HG02678 (cell line): Measurements from ENCODE around the gene MID1.

Experiments
- ATAC-seq: cut with Tn5 transposase; IDR thresholded peaks from one replicate; pipeline ENCODE4 v1.9.1; 2021; ENCODE audit warnings: mild to moderate bottlenecking, moderate library complexity; ENCODE audit not compliant: unreplicated experiment

Gene MID1

DNA sequence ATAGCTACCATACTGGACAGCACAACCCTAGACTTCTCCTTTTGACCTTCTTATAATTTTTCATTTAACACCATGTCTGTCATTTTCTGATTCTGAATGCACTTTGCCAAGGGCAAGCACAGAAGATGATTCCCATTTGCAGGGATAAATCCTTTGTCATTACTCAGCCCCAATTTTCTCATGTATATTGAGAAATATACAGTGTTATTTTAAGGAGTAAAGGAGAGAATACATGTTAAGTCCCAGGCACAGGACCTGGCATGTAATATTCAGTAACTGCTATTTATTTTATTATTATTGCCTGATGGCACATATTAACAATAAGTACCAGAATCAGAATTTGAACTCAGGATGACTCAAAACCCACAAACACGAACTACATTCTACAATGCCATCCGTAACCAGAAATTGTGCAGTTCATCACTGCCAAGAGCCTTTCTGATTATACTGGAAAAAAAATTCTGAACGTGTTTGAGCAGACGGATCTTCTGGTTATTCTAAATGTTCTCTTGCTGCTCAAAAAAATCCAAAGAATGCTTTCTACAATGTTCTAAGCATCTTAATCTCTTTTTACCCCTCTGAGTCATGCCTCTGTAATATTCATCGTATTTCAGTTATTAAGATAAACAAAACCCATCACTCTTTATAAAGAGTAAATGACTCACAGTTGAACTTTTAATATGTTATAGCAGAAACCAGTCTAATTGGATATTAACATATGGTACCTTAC is 170.0 kb downstream of the MID1 start:
- ATAC-seq = no peak

GRCh38 chrX:10447564-10448214 is 172.7 kb downstream of the MID1 start:
- no peak for ATAC-seq

- no peak for ATAC-seq
Observed at GRCh38 chrX:10444204-10444603, 176.2 kb downstream of the MID1 start.

- ATAC-seq = no peak
Observed at GRCh38 chrX:10441464-10441863, 178.9 kb downstream of the MID1 start.

- no peak for ATAC-seq
Observed at GRCh38 chrX:10433296-10433965, 187.0 kb downstream of the MID1 start.

DNA sequence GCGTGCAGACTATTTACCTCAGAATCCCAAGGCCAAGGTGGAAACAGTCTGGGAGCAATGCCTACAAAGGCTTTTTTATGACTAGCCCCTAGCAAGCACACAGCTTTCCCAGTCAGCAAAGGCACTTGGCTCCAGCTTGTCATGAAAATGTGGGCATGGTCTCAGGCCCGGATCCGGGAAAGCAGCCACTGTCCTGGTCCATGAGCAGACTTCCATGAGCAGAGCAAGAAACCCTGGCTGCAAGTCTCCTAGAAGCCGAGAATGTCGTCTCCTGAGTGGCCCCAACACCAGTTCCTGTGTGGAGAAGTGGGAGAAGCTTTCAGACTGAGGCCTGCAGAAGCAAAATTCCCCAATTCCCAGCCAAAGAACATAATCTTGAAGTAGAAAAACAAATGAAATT is 190.5 kb downstream of the MID1 start:
- ATAC-seq = no peak

DNA sequence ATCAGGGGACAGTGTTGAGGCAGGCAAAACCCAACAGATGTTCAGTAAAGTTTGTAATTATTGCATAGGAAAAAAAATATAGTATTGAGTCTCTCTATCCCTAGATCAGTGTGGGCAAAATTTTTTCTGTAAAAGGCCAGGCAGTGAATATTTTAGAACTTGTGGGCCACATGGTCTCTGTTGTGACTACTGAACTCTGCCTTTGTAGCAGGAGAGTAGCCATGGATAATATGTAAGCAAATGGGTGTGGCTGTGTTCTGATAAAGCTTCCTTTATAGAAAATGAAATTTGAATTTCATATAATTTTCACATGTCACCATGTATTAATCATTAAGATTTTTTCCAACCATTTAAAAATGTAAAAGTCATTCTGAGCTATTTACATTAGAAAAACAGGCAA is 193.1 kb downstream of the MID1 start:
- no peak for ATAC-seq

DNA sequence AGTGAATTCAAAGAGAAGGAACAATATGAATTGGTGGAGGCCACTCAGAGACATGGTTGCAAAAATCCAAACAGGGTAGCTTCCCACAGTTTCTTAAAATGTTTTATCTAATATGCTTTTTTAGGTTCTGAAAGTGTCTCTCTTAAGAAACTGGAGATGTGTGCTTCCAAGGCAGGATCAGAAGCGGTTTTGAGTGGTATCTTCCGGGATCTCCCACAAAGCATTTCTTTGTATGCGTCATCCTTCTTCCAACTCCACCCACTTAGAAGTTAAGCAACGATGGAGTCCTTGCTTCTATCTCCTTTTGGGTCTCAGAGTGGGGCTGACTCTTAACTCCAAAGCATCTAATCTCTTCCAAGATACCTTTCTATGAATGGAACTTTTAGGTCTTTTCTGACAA is 196.7 kb downstream of the MID1 start:
- no peak for ATAC-seq

DNA sequence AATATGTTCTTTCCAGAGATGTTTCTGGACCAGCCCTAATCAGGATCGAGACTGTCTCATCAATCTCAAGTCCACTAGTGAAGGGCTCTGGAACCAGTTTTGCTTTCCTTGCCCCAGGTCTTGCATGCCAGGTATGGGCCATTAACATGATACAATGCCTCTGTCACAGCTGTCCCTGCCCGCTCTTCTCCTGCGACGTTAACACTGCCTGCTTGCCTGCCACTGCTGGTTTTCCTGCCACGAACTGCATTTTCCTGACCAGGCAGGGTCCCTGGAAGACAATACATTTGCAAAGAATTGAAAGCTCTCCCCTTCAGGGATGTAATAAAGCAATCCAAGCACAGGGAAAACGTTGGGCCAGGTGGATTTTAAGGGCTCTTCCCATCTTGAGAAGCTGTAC is 200.3 kb downstream of the MID1 start:
- ATAC-seq = no peak

GRCh38 chrX:10416424-10416823 is 204.0 kb downstream of the MID1 start:
- no peak for ATAC-seq

GRCh38 chrX:10415306-10416001 is 204.9 kb downstream of the MID1 start:
- ATAC-seq = no peak

DNA sequence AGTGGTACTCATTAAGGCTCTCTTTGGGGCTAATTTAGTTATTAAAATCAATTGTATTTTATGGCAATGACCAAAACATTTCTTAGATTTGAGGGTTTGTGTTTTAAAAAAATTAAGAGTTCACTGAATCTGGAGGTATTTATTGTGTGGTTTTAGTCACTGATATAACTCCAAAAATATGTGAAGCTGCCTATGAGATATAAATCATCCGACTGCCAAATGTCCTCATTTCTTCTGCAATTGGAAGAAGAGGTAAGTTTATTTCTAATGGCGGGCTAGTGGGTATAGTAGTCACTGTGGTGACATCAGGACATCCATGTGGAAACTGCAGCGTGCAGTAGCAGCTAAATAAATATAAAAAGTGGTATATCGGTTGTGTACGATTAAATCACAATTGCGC is 205.5 kb downstream of the MID1 start:
- ATAC-seq = no peak

DNA sequence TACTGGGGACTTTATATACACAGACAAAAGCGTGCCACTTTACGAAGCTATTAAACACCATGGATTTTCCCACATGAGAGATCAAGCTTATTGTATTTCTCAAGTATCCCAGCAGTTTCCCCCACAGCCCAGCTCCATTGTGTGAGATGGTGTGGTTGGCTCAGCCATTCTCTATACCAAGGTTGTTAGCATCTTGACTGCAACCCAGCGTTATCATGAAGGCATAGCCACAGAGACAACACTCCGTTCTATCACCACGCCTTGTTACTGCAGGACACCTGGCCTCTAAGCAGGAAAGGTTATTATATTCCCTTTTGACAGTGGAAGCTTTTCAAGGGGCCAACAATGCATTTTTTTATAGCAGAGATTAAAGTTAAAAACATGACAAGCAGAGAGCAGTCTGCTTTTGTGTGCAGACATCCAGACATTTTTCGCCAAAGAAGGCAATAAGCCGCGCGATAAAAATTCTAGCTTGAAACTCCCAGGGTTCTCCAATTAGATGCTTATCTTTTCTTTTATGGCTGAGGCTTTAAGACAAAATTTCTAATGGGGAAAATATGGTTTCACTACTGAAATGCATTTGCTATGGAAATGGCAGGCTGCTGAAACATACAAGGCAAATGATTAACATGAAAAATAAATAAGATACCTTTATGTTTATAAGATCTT is 206.1 kb downstream of the MID1 start:
- ATAC-seq = no peak

GRCh38 chrX:10404436-10404835 is 215.9 kb downstream of the MID1 start:
- no peak for ATAC-seq

DNA sequence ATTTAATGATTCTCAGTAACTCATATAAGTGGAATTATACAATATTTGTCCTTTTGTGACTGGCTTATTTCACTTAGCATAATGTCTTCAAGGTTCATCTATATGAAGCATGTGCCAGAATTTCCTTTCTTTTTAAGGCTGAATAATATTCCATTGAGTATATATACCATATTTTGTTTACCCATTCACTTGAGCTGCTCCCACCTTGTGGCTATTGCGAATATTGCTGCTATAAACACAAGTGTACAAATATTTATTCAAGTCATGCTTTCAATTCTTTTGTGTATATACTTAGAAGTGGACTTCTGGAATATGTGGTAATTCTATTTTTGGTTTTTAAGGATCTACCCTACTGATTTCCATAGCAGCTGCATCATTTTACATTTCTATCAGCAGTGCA is 219.1 kb downstream of the MID1 start:
- ATAC-seq = no peak

DNA sequence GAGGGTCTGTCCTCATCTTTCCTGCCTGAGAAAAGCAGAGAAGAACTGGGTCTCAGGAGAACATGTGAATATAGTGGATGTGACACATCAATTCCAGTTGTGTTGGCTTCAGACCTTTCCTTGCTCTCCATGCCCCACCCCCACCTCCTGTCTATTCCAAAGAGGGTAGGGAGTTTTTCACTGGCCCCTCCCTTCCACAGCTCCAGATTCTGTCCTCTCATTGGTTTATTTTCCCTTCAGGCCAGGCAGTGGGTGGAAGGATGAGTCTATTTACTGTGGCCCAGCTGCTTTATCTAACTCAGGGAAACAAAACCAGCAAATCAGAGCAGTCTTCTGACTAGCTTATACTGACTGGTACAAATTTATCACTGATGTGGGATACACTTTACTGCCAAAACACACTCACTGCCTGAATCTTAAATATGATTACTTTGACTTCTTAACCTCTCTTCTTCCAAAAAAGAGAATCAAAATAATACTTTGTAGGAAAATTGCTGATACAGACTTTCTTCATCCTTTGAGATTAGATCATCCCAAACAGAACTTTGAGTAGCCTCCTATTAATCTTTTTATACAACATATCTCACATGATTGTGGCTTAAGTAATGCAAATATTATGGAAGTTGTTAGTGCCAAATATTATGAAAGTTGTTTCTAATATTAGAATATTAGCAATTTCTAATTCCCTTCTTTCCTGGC is 221.2 kb downstream of the MID1 start:
- no peak for ATAC-seq

- ATAC-seq = no peak
Observed at GRCh38 chrX:10398215-10398614, 222.2 kb downstream of the MID1 start.

DNA sequence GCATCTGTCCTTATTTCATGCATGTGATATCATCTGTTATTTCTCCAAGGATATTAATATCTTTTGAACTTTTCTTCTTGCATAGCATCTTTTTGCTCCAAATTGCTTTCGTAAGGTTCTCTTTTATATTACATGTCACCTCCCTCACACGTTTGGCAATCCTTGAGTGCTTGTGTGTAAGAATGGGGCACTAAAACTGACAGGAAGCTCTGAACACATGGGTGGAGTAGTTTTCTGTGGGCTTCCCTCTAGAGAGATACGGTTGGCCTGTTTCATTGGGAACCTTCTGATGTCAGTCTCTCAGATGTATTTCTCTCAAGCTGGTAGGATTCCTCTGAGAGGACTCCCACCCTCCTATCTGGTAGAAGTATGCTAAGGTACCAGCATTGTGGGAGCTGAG is 223.0 kb downstream of the MID1 start:
- ATAC-seq = no peak

DNA sequence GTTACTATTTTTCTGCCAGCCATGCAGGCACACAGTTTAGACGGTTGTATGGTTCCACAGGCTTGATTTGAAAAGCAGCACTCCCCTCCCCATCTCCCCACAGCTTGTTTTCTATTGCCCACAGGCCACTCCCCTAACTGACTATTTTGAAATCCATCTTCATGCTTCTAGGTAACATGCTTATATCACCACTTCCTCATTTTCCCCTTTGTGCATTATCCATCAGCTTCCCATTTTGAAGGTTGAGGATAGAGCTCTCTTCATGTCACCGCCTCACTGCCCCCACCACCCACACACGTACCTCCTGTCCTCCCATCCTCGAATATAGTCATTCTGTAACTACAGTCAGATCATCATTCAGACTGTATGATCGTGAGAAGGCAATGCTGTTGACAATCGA is 224.7 kb downstream of the MID1 start:
- ATAC-seq = no peak
